Upper lobe of left lung (tissue), 4 donors: ENCODE data around the gene RPL7L1.

Source experiments
- POLR2A ChIP-seq, 4 donors: fragments of 450-650 bp; IDR thresholded peaks; one replicate each; pipeline ENCODE4 v1.5.1; 2016 to 2017; ENCODE audit warnings: antibody characterized with exemption in 4 of 4, mild to moderate bottlenecking in 2 of 4
- POLR2AphosphoS5 ChIP-seq, 2 donors: sonication (generic); formaldehyde crosslinking; IDR thresholded peaks; one replicate each; pipeline ENCODE4 v1.5.1; 2017; ENCODE audit warnings: antibody characterized with exemption in 2 of 2
- TF ChIP-seq, protein P1 (sequence below), 6 experiments: fragments of 450-650 bp in 4 of 6; fragments of 200-600 bp in 2 of 6; sonication (generic) in 2 of 6; IDR thresholded peaks; one replicate each; pipeline ENCODE4 v1.5.1; 2016 to 2019; ENCODE audit warnings: antibody characterized with exemption in 6 of 6

DNA sequence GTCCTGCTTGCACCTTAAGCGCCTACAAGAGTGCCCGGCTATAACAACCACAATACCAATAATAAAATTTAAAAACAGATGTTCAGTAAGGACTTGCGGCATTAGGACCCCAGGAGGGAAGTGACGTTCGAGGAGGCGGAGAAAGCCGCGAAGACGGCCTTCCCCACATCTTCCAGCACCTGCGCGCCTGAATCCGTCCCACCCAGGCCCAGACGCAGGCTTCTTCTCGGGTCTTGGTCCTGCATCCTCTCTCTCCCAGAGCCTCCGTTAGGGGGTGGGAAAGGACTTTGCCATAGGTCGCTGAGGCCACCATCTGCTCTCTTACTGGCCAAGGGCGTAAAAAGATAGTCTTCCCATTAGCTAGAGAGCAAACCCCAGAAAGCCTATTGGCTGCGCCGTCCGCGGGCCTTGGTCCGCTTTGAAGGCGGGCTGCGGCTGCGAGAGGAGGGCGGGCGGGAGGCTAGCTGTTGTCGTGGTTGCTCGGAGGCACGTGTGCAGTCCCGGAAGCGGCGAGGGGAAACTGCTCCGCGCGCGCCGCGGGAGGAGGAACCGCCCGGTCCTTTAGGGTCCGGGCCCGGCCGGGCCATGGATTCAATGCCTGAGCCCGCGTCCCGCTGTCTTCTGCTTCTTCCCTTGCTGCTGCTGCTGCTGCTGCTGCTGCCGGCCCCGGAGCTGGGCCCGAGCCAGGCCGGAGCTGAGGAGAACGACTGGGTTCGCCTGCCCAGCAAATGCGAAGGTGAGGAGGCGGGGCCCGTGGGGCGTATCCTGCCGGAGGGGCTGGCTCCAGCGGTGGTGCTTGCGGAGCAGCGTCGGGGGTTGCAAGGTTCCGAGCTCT, 49.8 kb downstream of the RPL7L1 start, which contains the start of gene CNPY3:
- TF ChIP-seq, protein P1, sequence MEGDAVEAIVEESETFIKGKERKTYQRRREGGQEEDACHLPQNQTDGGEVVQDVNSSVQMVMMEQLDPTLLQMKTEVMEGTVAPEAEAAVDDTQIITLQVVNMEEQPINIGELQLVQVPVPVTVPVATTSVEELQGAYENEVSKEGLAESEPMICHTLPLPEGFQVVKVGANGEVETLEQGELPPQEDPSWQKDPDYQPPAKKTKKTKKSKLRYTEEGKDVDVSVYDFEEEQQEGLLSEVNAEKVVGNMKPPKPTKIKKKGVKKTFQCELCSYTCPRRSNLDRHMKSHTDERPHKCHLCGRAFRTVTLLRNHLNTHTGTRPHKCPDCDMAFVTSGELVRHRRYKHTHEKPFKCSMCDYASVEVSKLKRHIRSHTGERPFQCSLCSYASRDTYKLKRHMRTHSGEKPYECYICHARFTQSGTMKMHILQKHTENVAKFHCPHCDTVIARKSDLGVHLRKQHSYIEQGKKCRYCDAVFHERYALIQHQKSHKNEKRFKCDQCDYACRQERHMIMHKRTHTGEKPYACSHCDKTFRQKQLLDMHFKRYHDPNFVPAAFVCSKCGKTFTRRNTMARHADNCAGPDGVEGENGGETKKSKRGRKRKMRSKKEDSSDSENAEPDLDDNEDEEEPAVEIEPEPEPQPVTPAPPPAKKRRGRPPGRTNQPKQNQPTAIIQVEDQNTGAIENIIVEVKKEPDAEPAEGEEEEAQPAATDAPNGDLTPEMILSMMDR (IDR thresholded peaks at IDR 0.05) = peak in 2 of 6 experiments; percentile 24 to 33
- peak; percentile 21 to 86 (median 64) for TF ChIP-seq POLR2A (IDR thresholded peaks at IDR 0.05)
- peak; percentile 60 to 71 for TF ChIP-seq POLR2AphosphoS5 (IDR thresholded peaks at IDR 0.05)
